ENCODE measurements around the gene PMP22. TPM values are rescaled to one million over a fixed set of nuclear protein-coding genes. Genes with fewer than 3 reads are reported as not detected.
A peak's percentile ranks its signal among the peaks of the same experiment; 100 is the strongest.

Gene PMP22
- total RNA-seq, 1 experiment from 2014 or later, result 2.6 TPM

DNA sequence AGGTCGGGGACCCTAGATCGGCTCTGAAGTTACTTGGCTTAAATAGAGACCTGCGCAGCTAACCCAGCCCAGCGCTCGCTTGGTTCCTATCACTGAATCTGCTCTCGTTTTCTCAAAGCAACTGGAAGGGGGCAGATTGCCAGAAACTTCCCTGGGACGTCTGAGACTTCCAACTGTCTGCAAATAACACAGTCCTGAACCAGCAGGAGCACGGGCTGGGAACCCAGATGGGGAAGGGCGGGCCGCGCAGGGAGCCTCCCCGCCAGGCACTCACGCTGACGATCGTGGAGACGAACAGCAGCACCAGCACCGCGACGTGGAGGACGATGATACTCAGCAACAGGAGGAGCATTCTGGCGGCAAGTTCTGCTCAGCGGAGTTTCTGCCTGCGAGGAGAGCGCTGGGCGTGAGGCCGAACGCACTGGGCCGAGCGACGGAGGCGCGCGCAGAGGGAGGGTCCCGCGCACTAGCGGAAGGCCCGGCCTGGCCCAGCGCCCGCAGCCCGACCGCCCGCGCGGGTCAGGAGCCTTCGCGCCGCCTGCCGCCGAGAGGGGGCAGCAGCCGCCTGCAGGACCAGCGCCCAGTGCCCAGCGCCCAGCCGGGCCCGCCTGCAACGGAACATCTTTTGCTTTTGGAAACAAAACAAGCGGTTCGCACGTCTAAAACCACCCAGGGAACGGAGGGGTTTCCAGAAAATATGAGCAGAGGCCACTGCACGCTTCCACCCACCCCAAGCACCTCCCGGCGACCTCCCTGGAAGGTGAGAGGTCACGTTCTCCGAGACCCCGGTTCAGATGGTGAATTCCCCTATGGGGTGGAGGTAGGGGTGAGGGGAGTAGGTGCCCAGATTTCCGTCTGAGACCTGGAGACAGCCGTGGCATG, 4.5 kb downstream of the PMP22 start:
- intact Hi-C loops (cut with micrococcal nuclease; ENCODE audit: unreplicated experiment), result loop anchor here (1.0 to 10.0 kb wide), 2 partner anchors 243 to 394 kb away; no protein-coding TSS in a partner anchor
- POLR2A ChIA-PET (ENCODE audit: unreplicated experiment), result no interaction called here
- H2AFZ ChIP-seq, result peak overlapping the region; percentile 69
- no peaks in the 10 kb centered on the region for H3K4me1 ChIP-seq (replicated peaks; ENCODE audit: insufficient read depth)
- BruUV-seq (replicated peaks), result TSS peak; percentile 41
- CTCF ChIA-PET, result no interaction called here
- H3K79me2 ChIP-seq (ENCODE audit: low read depth), result no peaks in the 10 kb centered on the region
- DNase-seq, result peak in 1 of 2 experiments; percentile 83
- no peaks in the 10 kb centered on the region for H3F3A ChIP-seq (ENCODE audit: insufficient read depth, low read depth)
- no peak overlapping the region for H3K27ac ChIP-seq
- peak overlapping the region; percentile 67 for H3K4me2 ChIP-seq
- no peaks in the 10 kb centered on the region for H4K20me1 ChIP-seq (ENCODE audit: insufficient read depth)
- H3K27me3 ChIP-seq (ENCODE audit: insufficient read depth, low read depth), result 0 out of 2 replicates have a peak, but pooled peaks cover 8% of the 10 kb centered on the region
- no peaks in the 10 kb centered on the region for H3K9me2 ChIP-seq (ENCODE audit: insufficient read depth)
- H3K36me3 ChIP-seq (ENCODE audit: low read depth), result no peaks in the 10 kb centered on the region
- peak overlapping the region; percentile 48; the same call in 1 of the 2 replicates for H3K4me3 ChIP-seq
- H3K9me3 ChIP-seq (ENCODE audit: insufficient read depth, low read depth), result no peaks in the 10 kb centered on the region
- TF ChIP-seq, protein P1, sequence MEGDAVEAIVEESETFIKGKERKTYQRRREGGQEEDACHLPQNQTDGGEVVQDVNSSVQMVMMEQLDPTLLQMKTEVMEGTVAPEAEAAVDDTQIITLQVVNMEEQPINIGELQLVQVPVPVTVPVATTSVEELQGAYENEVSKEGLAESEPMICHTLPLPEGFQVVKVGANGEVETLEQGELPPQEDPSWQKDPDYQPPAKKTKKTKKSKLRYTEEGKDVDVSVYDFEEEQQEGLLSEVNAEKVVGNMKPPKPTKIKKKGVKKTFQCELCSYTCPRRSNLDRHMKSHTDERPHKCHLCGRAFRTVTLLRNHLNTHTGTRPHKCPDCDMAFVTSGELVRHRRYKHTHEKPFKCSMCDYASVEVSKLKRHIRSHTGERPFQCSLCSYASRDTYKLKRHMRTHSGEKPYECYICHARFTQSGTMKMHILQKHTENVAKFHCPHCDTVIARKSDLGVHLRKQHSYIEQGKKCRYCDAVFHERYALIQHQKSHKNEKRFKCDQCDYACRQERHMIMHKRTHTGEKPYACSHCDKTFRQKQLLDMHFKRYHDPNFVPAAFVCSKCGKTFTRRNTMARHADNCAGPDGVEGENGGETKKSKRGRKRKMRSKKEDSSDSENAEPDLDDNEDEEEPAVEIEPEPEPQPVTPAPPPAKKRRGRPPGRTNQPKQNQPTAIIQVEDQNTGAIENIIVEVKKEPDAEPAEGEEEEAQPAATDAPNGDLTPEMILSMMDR (conservative IDR thresholded peaks at IDR 0.05), result no peak
- no peak for TF ChIP-seq EZH2 (IDR thresholded peaks at IDR 0.05; ENCODE audit: low read depth)

DNA sequence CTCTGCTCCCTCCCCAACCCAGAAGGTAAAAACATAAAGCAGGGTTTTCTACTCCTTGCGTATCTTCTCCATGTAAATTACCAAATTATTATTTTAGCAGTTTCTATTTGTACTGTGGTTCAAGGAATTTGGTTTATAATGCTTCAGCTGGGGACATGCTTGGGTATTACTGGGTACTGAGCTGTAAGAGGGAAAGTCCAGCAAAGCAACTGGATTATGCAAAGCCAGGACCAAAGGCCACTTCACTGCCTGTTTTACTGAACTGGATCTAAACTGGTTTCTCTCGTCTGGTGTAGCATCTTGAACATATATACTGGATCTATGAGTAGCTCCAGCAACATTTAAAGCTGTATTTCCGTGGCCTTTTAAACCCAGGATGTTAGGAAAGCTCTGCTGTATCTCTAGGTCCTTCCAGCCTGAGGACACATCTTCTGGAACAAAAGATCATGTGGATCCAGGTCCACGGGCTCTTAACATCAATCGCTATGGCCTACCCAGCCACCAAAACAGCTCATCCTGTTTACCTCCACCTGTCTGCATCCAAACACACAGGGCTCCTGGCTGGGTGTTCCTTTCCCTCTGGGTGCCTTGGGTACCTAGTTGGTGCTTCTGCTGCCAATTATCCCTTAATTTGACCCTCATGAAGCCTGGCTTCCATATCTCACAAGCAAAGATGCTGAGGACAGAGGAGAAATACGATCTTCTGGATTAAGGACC, 7.2 kb downstream of the PMP22 start:
- H3K4me2 ChIP-seq, result no peak overlapping the region
- peaks cover 3% of the 10 kb centered on the region; the same call in 1 of the 2 replicates for H3K27me3 ChIP-seq (ENCODE audit: insufficient read depth, low read depth)
- no peaks in the 10 kb centered on the region for H3K36me3 ChIP-seq (ENCODE audit: low read depth)
- H3K27ac ChIP-seq, result no peak overlapping the region
- DNase-seq, result no peak
- no peaks in the 10 kb centered on the region for H3K9me3 ChIP-seq (ENCODE audit: insufficient read depth, low read depth)
- CTCF ChIA-PET, result interaction anchor here (1.0 kb wide), 1 partner anchor 245 kb away, joined by 5 read pairs; no protein-coding TSS in a partner anchor
- H3K4me3 ChIP-seq, result no peak overlapping the region
- intact Hi-C loops (cut with micrococcal nuclease; ENCODE audit: unreplicated experiment), result no loop called here
- no peaks in the 10 kb centered on the region for H3K79me2 ChIP-seq (ENCODE audit: low read depth)
- no peak overlapping the region for H2AFZ ChIP-seq
- no TSS peak for BruUV-seq (replicated peaks)
- POLR2A ChIA-PET (ENCODE audit: unreplicated experiment), result interaction anchor here (0.6 kb wide), 1 partner anchor 9 kb away, joined by 4 read pairs; no protein-coding TSS in a partner anchor
- no peaks in the 10 kb centered on the region for H3K4me1 ChIP-seq (replicated peaks; ENCODE audit: insufficient read depth)
- no peaks in the 10 kb centered on the region for H4K20me1 ChIP-seq (ENCODE audit: insufficient read depth)
- TF ChIP-seq EZH2 (IDR thresholded peaks at IDR 0.05; ENCODE audit: low read depth), result no peak
- TF ChIP-seq, protein P1 (conservative IDR thresholded peaks at IDR 0.05), result no peak
- H3F3A ChIP-seq (ENCODE audit: insufficient read depth, low read depth), result no peaks in the 10 kb centered on the region
- H3K9me2 ChIP-seq (ENCODE audit: insufficient read depth), result no peaks in the 10 kb centered on the region

DNA sequence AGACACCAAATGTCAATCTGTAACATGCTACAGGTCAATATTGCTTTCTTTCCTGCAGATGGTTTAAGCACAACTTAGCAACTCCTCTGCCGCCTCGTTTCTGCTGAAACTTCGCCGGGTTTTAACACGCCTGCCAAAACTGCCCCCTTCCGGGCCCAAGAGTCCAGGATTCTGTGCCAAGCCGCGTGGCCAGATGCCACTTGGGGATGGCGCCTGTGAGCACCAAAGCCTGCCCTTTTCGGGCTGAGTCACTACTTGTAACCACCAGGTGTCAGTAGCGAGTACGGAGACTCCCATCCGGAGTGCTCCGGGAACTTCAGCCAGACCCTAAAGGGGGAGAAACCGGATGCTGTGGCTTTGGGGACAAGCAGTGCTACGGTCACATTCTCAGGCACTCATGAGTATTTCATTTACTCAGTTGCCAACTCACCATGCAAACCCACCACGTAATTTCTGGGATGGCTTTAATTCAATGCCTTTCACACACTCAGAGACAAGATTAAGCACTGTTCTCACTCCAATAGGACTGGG, 7.8 kb downstream of the PMP22 start:
- no peak overlapping the region for H3K27ac ChIP-seq
- no TSS peak for BruUV-seq (replicated peaks)
- intact Hi-C loops (cut with micrococcal nuclease; ENCODE audit: unreplicated experiment), result no loop called here
- no peaks in the 10 kb centered on the region for H3K4me1 ChIP-seq (replicated peaks; ENCODE audit: insufficient read depth)
- no peaks in the 10 kb centered on the region for H3K79me2 ChIP-seq (ENCODE audit: low read depth)
- no peak overlapping the region for H3K4me3 ChIP-seq
- POLR2A ChIA-PET (ENCODE audit: unreplicated experiment), result interaction anchor here (0.7 kb wide), 1 partner anchor 214 kb away, joined by 3 read pairs; no protein-coding TSS in a partner anchor
- no peak overlapping the region for H2AFZ ChIP-seq
- no peaks in the 10 kb centered on the region for H3K9me2 ChIP-seq (ENCODE audit: insufficient read depth)
- TF ChIP-seq, protein P1 (conservative IDR thresholded peaks at IDR 0.05), result peak; percentile 69
- no peak for TF ChIP-seq EZH2 (IDR thresholded peaks at IDR 0.05; ENCODE audit: low read depth)
- H3K27me3 ChIP-seq (ENCODE audit: insufficient read depth, low read depth), result peaks cover 3% of the 10 kb centered on the region; the same call in 1 of the 2 replicates
- H3K36me3 ChIP-seq (ENCODE audit: low read depth), result no peaks in the 10 kb centered on the region
- CTCF ChIA-PET, result interaction anchor here (1.0 kb wide), 1 partner anchor 246 kb away, joined by 5 read pairs; no protein-coding TSS in a partner anchor
- no peaks in the 10 kb centered on the region for H3K9me3 ChIP-seq (ENCODE audit: insufficient read depth, low read depth)
- no peaks in the 10 kb centered on the region for H3F3A ChIP-seq (ENCODE audit: insufficient read depth, low read depth)
- DNase-seq, result peak in 1 of 2 experiments; percentile 58
- H4K20me1 ChIP-seq (ENCODE audit: insufficient read depth), result no peaks in the 10 kb centered on the region
- H3K4me2 ChIP-seq, result no peak overlapping the region

All from PC-9 (cell line).